Gastrocnemius medialis (tissue), 4 donors: Measurements from ENCODE around the gene ELMO1. TPM values are rescaled to one million over a fixed set of nuclear protein-coding genes. Genes with fewer than 3 reads are reported as not detected.

Source experiments
- ATAC-seq, 2 donors: fragments of 150-250 bp; one replicate each; pipeline ENCODE4 v1.9.1; 2016
- DNase-seq, 2 donors: peaks; one replicate each; pipeline ENCODE4 v3.0.0-alpha.2; 2019
- H3K27ac ChIP-seq, 4 donors: fragments of 200-600 bp; sonication (generic); 1 replicate in 1 of 4; 2 replicates in 3 of 4; pipeline ENCODE4 v1.5.1; 2016 to 2018; ENCODE audit warnings: mild to moderate bottlenecking in 2 of 4, moderate library complexity in 1 of 4
- H3K27me3 ChIP-seq, 3 donors: fragments of 200-600 bp; sonication (generic) in 2 of 3; 1 replicate in 1 of 3; 2 replicates in 2 of 3; pipeline versions ENCODE4 v1.5.1 to v1.6.0; 2016 to 2019; ENCODE audit warnings: mild to moderate bottlenecking in 1 of 3, moderate library complexity in 1 of 3
- H3K36me3 ChIP-seq, 2 donors: fragments of 200-600 bp; sonication (generic) in 1 of 2; one replicate each; pipeline ENCODE4 v1.5.1; 2017 to 2018
- H3K4me1 ChIP-seq, 2 donors: fragments of 200-600 bp; sonication (generic) in 1 of 2; one replicate each; pipeline ENCODE4 v1.5.1; 2016 to 2017; ENCODE audit warnings: mild to moderate bottlenecking in 2 of 2
- H3K4me3 ChIP-seq, 4 donors: fragments of 200-600 bp; sonication (generic) in 3 of 4; 1 replicate in 1 of 4; 2 replicates in 3 of 4; pipeline ENCODE4 v1.5.1; 2016 to 2019; ENCODE audit warnings: mild to moderate bottlenecking in 2 of 4
- H3K9me3 ChIP-seq, 3 donors: fragments of 200-600 bp; sonication (generic) in 2 of 3; 1 replicate in 1 of 3; 2 replicates in 2 of 3; pipeline ENCODE4 v1.5.1; 2016 to 2019
- CTCF ChIP-seq, 5 experiments: fragments of 450-650 bp in 3 of 5; fragments of 200-600 bp in 2 of 5; sonication (generic) in 2 of 5; IDR thresholded peaks in 4 of 5; conservative IDR thresholded peaks in 1 of 5; 1 replicate in 4 of 5; 2 replicates in 1 of 5; pipeline ENCODE4 v1.5.1; 2016 to 2019; ENCODE audit warnings: antibody characterized with exemption in 5 of 5, mild to moderate bottlenecking in 3 of 5, moderate library complexity in 3 of 5
- POLR2A ChIP-seq, 2 donors: fragments of 450-650 bp; IDR thresholded peaks; one replicate each; pipeline ENCODE4 v1.6.1; 2017; ENCODE audit warnings: antibody characterized with exemption in 2 of 2, mild to moderate bottlenecking in 2 of 2, moderate library complexity in 2 of 2
- in situ Hi-C, 4 donors: fragments of 200-750 bp; cut with MboI; loops; one replicate each; pipeline versions ENCODE4 v1.15.0 to v1.8.0; 2017; ENCODE audit warnings: low sequenced_read_pairs in 4 of 4
- intact Hi-C: fragments of 100-400 bp; cut with DNase I; formaldehyde crosslinking; loops from one replicate; pipeline ENCODE4 v1.15.1; 2023; ENCODE audit warnings: low total_unique reads
- total RNA-seq, 4 donors: library from RNA; depleted of rRNA; stranded (reverse); fragments of >200 nt; gene quantifications; one replicate each; pipeline versions ENCODE4 v1.1.0 to v1.2.3, GENCODE V29; 2016

The ELMO1 gene
- total RNA-seq, 4 donors from 2014 or later: 8.4 to 18.9 (median 14.6) TPM

- intact Hi-C loops: no loop called here
- DNase-seq (no peak), ATAC-seq (no peak)
- Histone ChIP-seq H3K4me1 (no peaks in the 10 kb centered on the region), H3K36me3 (no peaks in the 10 kb centered on the region), H3K9me3 (no peaks in the 10 kb centered on the region), H3K27ac (no peak overlapping the region), H3K27me3 (no peaks in the 10 kb centered on the region), H3K4me3 (no peak overlapping the region)
- in situ Hi-C loops: no loop called here
- no peak for TF ChIP-seq POLR2A (IDR thresholded peaks at IDR 0.05)
- no peak for TF ChIP-seq CTCF (IDR thresholded peaks at IDR 0.05 in 4 of 5, conservative IDR thresholded peaks at IDR 0.05 in 1 of 5)
Measured at GRCh38 chr7:37368540-37368939, 80.1 kb downstream of the ELMO1 start.

- TF ChIP-seq POLR2A (IDR thresholded peaks at IDR 0.05): no peak
- no peak for TF ChIP-seq CTCF (IDR thresholded peaks at IDR 0.05 in 4 of 5, conservative IDR thresholded peaks at IDR 0.05 in 1 of 5)
- H3K27ac ChIP-seq: no peak overlapping the region
- H3K4me1 ChIP-seq: no peaks in the 10 kb centered on the region
- ATAC-seq (no peak), DNase-seq (no peak)
- H3K36me3 ChIP-seq: no peaks in the 10 kb centered on the region
- H3K27me3 ChIP-seq: no peaks in the 10 kb centered on the region
- no peak overlapping the region for H3K4me3 ChIP-seq
- intact Hi-C loops: no loop called here
- in situ Hi-C loops: no loop called here
- no peaks in the 10 kb centered on the region for H3K9me3 ChIP-seq
Measured at GRCh38 chr7:37367010-37367409, 81.7 kb downstream of the ELMO1 start.

- H3K27ac ChIP-seq: no peak overlapping the region
- no peak for DNase-seq
- TF ChIP-seq CTCF (IDR thresholded peaks at IDR 0.05 in 4 of 5, conservative IDR thresholded peaks at IDR 0.05 in 1 of 5): no peak
- TF ChIP-seq POLR2A (IDR thresholded peaks at IDR 0.05): no peak
- intact Hi-C loops: no loop called here
- no peaks in the 10 kb centered on the region for H3K9me3 ChIP-seq
- in situ Hi-C loops: no loop called here
- H3K27me3 ChIP-seq: no peaks in the 10 kb centered on the region
- H3K36me3 ChIP-seq: no peaks in the 10 kb centered on the region
- no peak overlapping the region for H3K4me3 ChIP-seq
- no peak for ATAC-seq
- H3K4me1 ChIP-seq: no peaks in the 10 kb centered on the region
Measured at GRCh38 chr7:37366445-37366844, 82.2 kb downstream of the ELMO1 start.

GRCh38 chr7:37365405-37365804, 83.3 kb downstream of the ELMO1 start:
- no peaks in the 10 kb centered on the region for H3K9me3 ChIP-seq
- no peaks in the 10 kb centered on the region for H3K36me3 ChIP-seq
- H3K4me1 ChIP-seq: peaks cover 0 to under 1% of the 10 kb centered on the region in 2 donors
- no peak overlapping the region for H3K27ac ChIP-seq
- in situ Hi-C loops (no loop called here), intact Hi-C loops (no loop called here)
- no peak overlapping the region for H3K4me3 ChIP-seq
- DNase-seq (no peak), ATAC-seq (no peak)
- TF ChIP-seq POLR2A (IDR thresholded peaks at IDR 0.05): no peak
- TF ChIP-seq CTCF (IDR thresholded peaks at IDR 0.05 in 4 of 5, conservative IDR thresholded peaks at IDR 0.05 in 1 of 5): no peak
- H3K27me3 ChIP-seq: no peaks in the 10 kb centered on the region

GRCh38 chr7:37364856-37365255, 83.8 kb downstream of the ELMO1 start:
- Histone ChIP-seq H3K27me3 (no peaks in the 10 kb centered on the region), H3K4me3 (no peak overlapping the region), H3K9me3 (no peaks in the 10 kb centered on the region), H3K36me3 (no peaks in the 10 kb centered on the region), H3K4me1 (peaks cover 0 to 4% of the 10 kb centered on the region in 2 donors), H3K27ac (no peak overlapping the region)
- intact Hi-C loops: no loop called here
- ATAC-seq: no peak
- in situ Hi-C loops: no loop called here
- DNase-seq: no peak
- TF ChIP-seq POLR2A (IDR thresholded peaks at IDR 0.05) (no peak), CTCF (IDR thresholded peaks at IDR 0.05 in 4 of 5, conservative IDR thresholded peaks at IDR 0.05 in 1 of 5) (no peak)
